ACC112 (cell line): ENCODE measurements around the gene HOXD3.

ENCODE experiments used
- H2AFZ ChIP-seq: fragments of 200-600 bp; sonication (generic); one replicate; pipeline ENCODE4 v1.6.0; 2017; ENCODE audit warnings: antibody characterized with exemption, low read length; ENCODE audit not compliant: unreplicated experiment
- H3K27ac ChIP-seq: fragments of 200-600 bp; sonication (generic); 2 replicates; pipeline ENCODE4 v1.5.1; 2014; ENCODE audit warnings: low read depth, mild to moderate bottlenecking, antibody characterized with exemption, low read length, moderate library complexity
- H3K27me3 ChIP-seq: fragments of 200-600 bp; sonication (generic); 2 replicates; pipeline ENCODE4 v1.6.1; 2014; ENCODE audit warnings: mild to moderate bottlenecking, antibody characterized with exemption, low read length, moderate library complexity, mixed read lengths; ENCODE audit not compliant: insufficient read depth
- H3K36me3 ChIP-seq: fragments of 200-600 bp; sonication (generic); 2 replicates; pipeline ENCODE4 v1.6.1; 2016; ENCODE audit warnings: mild to moderate bottlenecking, antibody characterized with exemption, low read length, moderate library complexity, mixed read lengths; ENCODE audit not compliant: insufficient read depth
- H3K4me1 ChIP-seq: fragments of 200-600 bp; sonication (generic); one replicate; pipeline ENCODE4 v1.6.1; 2016; ENCODE audit warnings: low read length, mixed read lengths; ENCODE audit not compliant: insufficient read depth, unreplicated experiment, control insufficient read depth
- H3K4me3 ChIP-seq: fragments of 200-600 bp; sonication (generic); 2 replicates; pipeline ENCODE4 v1.5.1; 2014; ENCODE audit warnings: mild to moderate bottlenecking, low read depth, low read length
- H3K79me2 ChIP-seq: fragments of 200-600 bp; sonication (generic); one replicate; pipeline ENCODE4 v1.6.0; 2016; ENCODE audit warnings: low read length; ENCODE audit not compliant: control insufficient read depth, unreplicated experiment, insufficient read depth

Gene HOXD3

DNA sequence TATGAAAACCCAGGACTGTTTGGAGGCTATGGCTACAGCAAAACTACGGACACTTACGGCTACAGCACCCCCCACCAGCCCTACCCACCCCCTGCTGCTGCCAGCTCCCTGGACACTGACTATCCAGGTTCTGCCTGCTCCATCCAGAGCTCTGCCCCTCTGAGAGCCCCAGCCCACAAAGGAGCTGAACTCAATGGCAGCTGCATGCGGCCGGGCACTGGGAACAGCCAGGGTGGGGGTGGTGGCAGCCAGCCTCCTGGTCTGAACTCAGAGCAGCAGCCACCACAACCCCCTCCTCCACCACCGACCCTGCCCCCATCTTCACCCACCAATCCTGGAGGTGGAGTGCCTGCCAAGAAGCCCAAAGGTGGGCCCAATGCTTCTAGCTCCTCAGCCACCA, 12.1 kb downstream of the HOXD3 start:
- Histone ChIP-seq H3K4me3 (no peak overlapping the region), H3K36me3 (no peaks in the 10 kb centered on the region), H3K27me3 (no peaks in the 10 kb centered on the region), H2AFZ (no peak overlapping the region), H3K4me1 (no peaks in the 10 kb centered on the region), H3K79me2 (no peaks in the 10 kb centered on the region), H3K27ac (no peak overlapping the region)

GRCh38 chr2:176169711-176170110, 12.6 kb downstream of the HOXD3 start:
- Histone ChIP-seq H3K27me3 (no peaks in the 10 kb centered on the region), H3K36me3 (no peaks in the 10 kb centered on the region), H3K4me3 (no peak overlapping the region), H3K79me2 (no peaks in the 10 kb centered on the region), H2AFZ (no peak overlapping the region), H3K27ac (no peak overlapping the region), H3K4me1 (no peaks in the 10 kb centered on the region)

DNA sequence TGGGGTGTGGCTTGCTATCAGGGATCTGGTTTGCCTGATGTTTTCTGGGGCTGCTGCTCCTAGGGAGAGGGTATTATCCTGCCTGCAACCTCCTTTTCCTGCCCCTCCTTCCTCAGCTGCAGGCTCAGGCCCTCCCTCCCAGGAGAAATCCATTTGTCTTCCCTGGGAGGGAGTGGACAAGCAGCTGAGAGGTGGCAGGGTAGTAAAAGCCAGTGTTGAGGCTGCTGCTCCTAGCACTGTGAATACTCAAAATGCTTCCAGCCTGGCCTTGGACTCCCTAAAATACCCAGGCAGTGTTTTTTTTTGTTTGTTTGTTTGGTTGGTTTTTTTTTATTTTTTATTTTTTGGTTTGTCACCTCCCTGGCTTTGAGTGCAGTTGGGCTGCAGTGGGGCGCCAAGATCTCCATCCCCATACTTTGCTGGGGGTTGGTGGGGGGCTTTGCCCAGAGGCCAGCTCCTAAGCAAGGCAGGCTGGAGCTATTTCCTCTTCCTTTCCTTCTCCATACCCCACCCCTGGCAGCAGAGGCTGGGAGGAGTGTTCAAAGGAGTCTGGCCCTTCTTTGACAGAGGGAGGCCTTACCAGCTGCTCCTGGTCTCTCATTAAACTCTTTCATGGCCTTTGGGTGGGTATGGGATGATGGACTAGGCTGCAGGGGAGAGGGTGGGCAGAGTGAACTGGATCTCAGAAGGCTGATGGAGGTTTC, 13.6 kb downstream of the HOXD3 start:
- Histone ChIP-seq H3K4me3 (no peak overlapping the region), H3K27me3 (no peaks in the 10 kb centered on the region)

GRCh38 chr2:176171351-176172006, 14.4 kb downstream of the HOXD3 start:
- no peak overlapping the region for H3K4me3 ChIP-seq
- H2AFZ ChIP-seq: no peak overlapping the region
- H3K27me3 ChIP-seq: no peaks in the 10 kb centered on the region
- no peaks in the 10 kb centered on the region for H3K4me1 ChIP-seq
- H3K79me2 ChIP-seq: no peaks in the 10 kb centered on the region
- H3K36me3 ChIP-seq: no peaks in the 10 kb centered on the region
- H3K27ac ChIP-seq: no peak overlapping the region

More for the DNA sequence above, 13.6 kb downstream of the HOXD3 start:
- Histone ChIP-seq H3K4me1 (no peaks in the 10 kb centered on the region), H3K79me2 (no peaks in the 10 kb centered on the region), H3K27ac (no peak overlapping the region), H3K36me3 (no peaks in the 10 kb centered on the region), H2AFZ (no peak overlapping the region)

DNA sequence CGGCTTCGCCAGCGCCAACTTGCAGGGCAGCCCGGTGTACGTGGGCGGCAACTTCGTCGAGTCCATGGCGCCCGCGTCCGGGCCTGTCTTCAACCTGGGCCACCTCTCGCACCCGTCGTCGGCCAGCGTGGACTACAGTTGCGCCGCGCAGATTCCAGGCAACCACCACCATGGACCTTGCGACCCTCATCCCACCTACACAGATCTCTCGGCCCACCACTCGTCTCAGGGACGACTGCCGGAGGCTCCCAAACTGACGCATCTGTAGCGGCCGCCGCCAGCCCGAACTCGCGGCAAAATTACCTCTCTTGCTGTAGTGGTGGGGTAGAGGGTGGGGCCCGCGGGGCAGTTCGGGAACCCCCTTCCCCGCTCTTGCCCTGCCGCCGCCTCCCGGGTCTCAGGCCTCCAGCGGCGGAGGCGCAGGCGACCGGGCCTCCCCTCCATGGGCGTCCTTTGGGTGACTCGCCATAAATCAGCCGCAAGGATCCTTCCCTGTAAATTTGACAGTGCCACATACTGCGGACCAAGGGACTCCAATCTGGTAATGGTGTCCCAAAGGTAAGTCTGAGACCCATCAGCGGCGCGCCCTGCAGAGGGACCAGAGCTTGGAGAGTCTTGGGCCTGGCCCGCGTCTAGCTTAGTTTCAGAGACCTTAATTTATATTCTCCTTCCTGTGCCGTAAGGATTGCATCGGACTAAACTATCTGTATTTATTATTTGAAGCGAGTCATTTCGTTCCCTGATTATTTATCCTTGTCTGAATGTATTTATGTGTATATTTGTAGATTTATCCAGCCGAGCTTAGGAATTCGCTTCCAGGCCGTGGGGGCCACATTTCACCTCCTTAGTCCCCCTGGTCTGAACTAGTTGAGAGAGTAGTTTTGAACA, 15.1 kb downstream of the HOXD3 start:
- H2AFZ ChIP-seq: no peak overlapping the region
- no peaks in the 10 kb centered on the region for H3K36me3 ChIP-seq
- H3K79me2 ChIP-seq: no peaks in the 10 kb centered on the region
- H3K27ac ChIP-seq: no peak overlapping the region
- H3K4me1 ChIP-seq: no peaks in the 10 kb centered on the region
- no peak overlapping the region for H3K4me3 ChIP-seq
- H3K27me3 ChIP-seq: no peaks in the 10 kb centered on the region

DNA sequence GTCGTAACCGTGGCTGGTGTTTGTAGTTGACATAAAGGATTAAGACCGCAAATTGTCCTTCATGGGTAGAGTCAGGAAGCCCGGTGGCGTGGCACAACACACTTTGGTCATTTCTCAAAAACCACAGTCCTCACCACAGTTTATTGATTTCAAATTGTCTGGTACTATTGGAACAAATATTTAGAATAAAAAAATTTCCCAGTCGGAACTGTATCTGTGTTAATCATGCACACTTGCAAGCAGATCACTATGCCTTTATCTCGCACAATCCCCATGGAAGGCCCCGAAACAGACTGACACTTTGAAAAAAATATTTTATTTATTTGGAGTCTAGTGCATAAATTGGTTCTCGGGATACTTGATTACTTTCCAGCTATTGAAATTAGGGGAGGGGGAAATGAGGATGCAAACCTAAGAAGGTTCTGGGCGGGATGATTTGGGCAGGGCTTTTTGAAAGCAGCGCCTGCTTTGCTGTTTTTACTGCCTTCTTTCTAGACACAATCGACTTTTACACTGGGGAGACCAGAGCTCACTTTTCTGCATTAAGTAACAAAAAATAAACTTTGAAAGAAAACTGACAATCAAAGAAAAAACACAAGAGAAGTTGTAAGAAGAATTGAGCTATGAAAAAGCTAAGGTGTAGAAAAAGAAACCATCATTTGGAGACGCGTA, 15.9 kb downstream of the HOXD3 start:
- H3K27ac ChIP-seq: no peak overlapping the region
- H3K36me3 ChIP-seq: no peaks in the 10 kb centered on the region
- peaks cover under 1% of the 10 kb centered on the region; the same call in 1 of the 2 replicates for H3K27me3 ChIP-seq

GRCh38 chr2:176173567-176174381, 16.7 kb downstream of the HOXD3 start:
- Histone ChIP-seq H3K27ac (no peak overlapping the region), H3K79me2 (no peaks in the 10 kb centered on the region), H3K27me3 (peaks cover 3% of the 10 kb centered on the region; the same call in 1 of the 2 replicates), H3K4me1 (no peaks in the 10 kb centered on the region), H3K36me3 (no peaks in the 10 kb centered on the region), H3K4me3 (0 out of 2 replicates have a peak overlapping the region, but pooled peaks have one; percentile 42), H2AFZ (no peak overlapping the region)

More for the DNA sequence above, 15.9 kb downstream of the HOXD3 start:
- no peaks in the 10 kb centered on the region for H3K79me2 ChIP-seq
- no peaks in the 10 kb centered on the region for H3K4me1 ChIP-seq
- no peak overlapping the region for H2AFZ ChIP-seq
- no peak overlapping the region for H3K4me3 ChIP-seq

DNA sequence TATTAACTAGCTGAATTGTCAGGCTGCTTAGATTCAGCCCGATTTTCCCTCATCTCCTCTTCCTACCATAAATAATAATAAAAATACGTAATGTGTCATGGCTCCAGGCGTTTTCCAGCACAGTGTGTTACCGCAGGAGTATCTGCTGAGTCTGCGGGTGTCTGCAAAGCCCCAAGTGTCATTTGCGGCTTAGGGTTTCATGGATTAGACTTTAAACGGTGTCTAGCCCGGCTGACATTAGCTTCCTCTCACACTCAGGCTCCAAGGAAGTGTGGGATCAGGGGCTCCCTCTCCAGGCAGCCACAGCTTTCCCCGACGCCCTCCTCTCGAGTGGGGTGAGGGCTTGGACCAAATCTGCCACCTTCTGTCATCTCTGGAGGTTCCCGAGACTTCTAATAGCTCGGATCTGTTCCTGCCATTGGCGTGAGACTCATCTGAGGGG, 17.3 kb downstream of the HOXD3 start:
- Histone ChIP-seq H3K4me3 (0 out of 2 replicates have a peak overlapping the region, but pooled peaks have one; percentile 42), H3K27ac (no peak overlapping the region), H3K79me2 (no peaks in the 10 kb centered on the region), H3K4me1 (no peaks in the 10 kb centered on the region), H3K36me3 (no peaks in the 10 kb centered on the region), H3K27me3 (peaks cover 8% of the 10 kb centered on the region; the same call in 1 of the 2 replicates), H2AFZ (peak overlapping the region; percentile 51)

DNA sequence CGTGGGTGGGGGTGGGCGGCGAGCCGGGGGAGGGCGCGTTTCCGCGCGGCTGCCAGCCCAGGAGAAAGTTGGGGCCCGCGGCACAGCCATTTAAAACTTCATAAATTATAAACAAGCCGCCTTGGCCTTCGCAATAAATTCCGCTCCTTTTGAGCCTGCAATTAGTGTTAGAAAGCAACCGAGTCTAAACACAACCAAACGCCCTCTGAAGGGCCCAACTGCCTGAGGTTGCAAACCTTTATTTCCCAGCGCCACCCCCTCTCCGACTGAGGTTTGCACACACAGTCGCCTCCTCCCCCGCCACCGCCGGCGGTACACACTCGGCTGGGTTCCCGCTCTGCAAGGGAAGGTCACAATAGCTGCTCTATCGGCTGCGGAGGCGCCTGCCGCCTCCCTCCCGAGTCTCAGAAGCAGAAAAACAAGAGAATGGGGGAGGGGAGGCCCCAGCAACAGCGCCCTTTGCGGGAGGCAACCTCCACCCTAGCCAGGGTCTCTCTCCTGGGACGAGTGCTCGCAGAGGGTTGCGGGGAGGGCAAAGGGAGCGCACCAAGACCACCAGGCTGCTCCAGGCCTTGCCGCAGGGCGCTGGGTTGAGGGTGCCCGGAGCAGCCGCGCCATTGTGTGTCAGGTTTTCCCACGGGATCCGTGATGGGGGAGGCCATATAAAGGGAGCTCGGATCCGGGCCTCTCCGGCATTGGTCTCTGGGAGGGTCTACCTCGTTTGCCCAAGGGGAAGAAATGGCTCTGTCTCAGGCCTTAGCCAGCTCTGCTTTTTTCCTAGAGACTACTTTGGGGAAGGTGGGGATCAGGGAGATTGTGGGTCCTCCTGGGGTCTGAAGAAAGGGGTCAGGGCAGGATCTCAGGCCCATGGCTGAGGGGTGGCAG, 18.0 kb downstream of the HOXD3 start:
- Histone ChIP-seq H3K79me2 (no peaks in the 10 kb centered on the region), H3K4me1 (no peaks in the 10 kb centered on the region), H3K27ac (no peak overlapping the region), H3K4me3 (0 out of 2 replicates have a peak overlapping the region, but pooled peaks have one; percentile 42), H3K36me3 (no peaks in the 10 kb centered on the region), H3K27me3 (peaks cover 13% of the 10 kb centered on the region; the same call in 1 of the 2 replicates), H2AFZ (peak overlapping the region; percentile 31)
